HUES6 (cell line): ENCODE data around the gene LEKR1.
"Not testable (repeated sequence)": the region's sequence is repeated elsewhere in the genome, so short reads cannot be mapped to it uniquely, and the experiment has no call there.

Experiments
- H3K27ac ChIP-seq: 2 replicates; pipeline ENCODE4 v1.7.0; 2013; ENCODE audit warnings: low read depth, mild to moderate bottlenecking, low read length, inconsistent platforms
- H3K27me3 ChIP-seq: 2 replicates; pipeline ENCODE4 v1.6.1; 2013; ENCODE audit warnings: low read length; ENCODE audit not compliant: control insufficient read depth, insufficient read depth
- H3K36me3 ChIP-seq: 2 replicates; pipeline ENCODE4 v1.6.1; 2013; ENCODE audit warnings: low read length; ENCODE audit not compliant: control insufficient read depth, insufficient read depth
- H3K4me1 ChIP-seq: 2 replicates; pipeline ENCODE4 v1.6.1; 2013; ENCODE audit warnings: low read length; ENCODE audit not compliant: control insufficient read depth, insufficient read depth
- H3K4me3 ChIP-seq: 2 replicates; pipeline ENCODE4 v1.5.1; 2013; ENCODE audit warnings: low read depth, low read length
- H3K9ac ChIP-seq: one replicate; pipeline ENCODE4 v1.6.1; 2013; ENCODE audit warnings: mild to moderate bottlenecking, low read length
- H3K9me3 ChIP-seq: 2 replicates; pipeline ENCODE4 v1.6.1; 2013; ENCODE audit warnings: low read depth, low read length; ENCODE audit not compliant: control insufficient read depth, insufficient read depth

LEKR1 gene

GRCh38 chr3:156948402-156949210 is 122.5 kb downstream of the LEKR1 start:
- Histone ChIP-seq H3K4me1 (peaks cover 8% of the 10 kb centered on the region; the same call in 1 of the 2 replicates), H3K27me3 (no peaks in the 10 kb centered on the region), H3K27ac (no peak overlapping the region), H3K9ac (no peak overlapping the region), H3K9me3 (no peaks in the 10 kb centered on the region), H3K4me3 (no peak overlapping the region), H3K36me3 (no peaks in the 10 kb centered on the region)

- Histone ChIP-seq H3K27me3 (no peaks in the 10 kb centered on the region), H3K4me1 (peaks cover 8% of the 10 kb centered on the region; the same call in 1 of the 2 replicates), H3K9ac (no peak overlapping the region), H3K36me3 (no peaks in the 10 kb centered on the region), H3K4me3 (no peak overlapping the region), H3K9me3 (no peaks in the 10 kb centered on the region), H3K27ac (no peak overlapping the region)
These were observed 125.9 kb downstream of the LEKR1 start for GRCh38 chr3:156952011-156952410.

- Histone ChIP-seq H3K27me3 (no peaks in the 10 kb centered on the region), H3K9me3 (no peaks in the 10 kb centered on the region), H3K9ac (no peak overlapping the region), H3K27ac (no peak overlapping the region), H3K4me3 (no peak overlapping the region), H3K4me1 (no peaks in the 10 kb centered on the region), H3K36me3 (no peaks in the 10 kb centered on the region)
These were observed 131.6 kb downstream of the LEKR1 start for GRCh38 chr3:156957715-156958114.

GRCh38 chr3:156963096-156963495 is 136.9 kb downstream of the LEKR1 start:
- Histone ChIP-seq H3K9ac (no peak overlapping the region), H3K4me3 (no peak overlapping the region), H3K36me3 (no peaks in the 10 kb centered on the region), H3K27me3 (no peaks in the 10 kb centered on the region), H3K27ac (no peak overlapping the region), H3K9me3 (peaks cover 6% of the 10 kb centered on the region; the same call in 1 of the 2 replicates), H3K4me1 (no peaks in the 10 kb centered on the region)

GRCh38 chr3:156964577-156964976 is 138.4 kb downstream of the LEKR1 start:
- Histone ChIP-seq H3K9me3 (peaks cover 6% of the 10 kb centered on the region; the same call in 1 of the 2 replicates), H3K4me1 (no peaks in the 10 kb centered on the region), H3K36me3 (no peaks in the 10 kb centered on the region), H3K27ac (no peak overlapping the region), H3K9ac (no peak overlapping the region), H3K4me3 (no peak overlapping the region), H3K27me3 (no peaks in the 10 kb centered on the region)

GRCh38 chr3:156966349-156966748 is 140.2 kb downstream of the LEKR1 start:
- H3K27ac ChIP-seq, H3K36me3 ChIP-seq, H3K9ac ChIP-seq, H3K9me3 ChIP-seq, H3K27me3 ChIP-seq, H3K4me1 ChIP-seq, H3K4me3 ChIP-seq: not testable (repeated sequence)

- no peak overlapping the region for H3K27ac ChIP-seq
- no peaks in the 10 kb centered on the region for H3K9me3 ChIP-seq
- H3K36me3 ChIP-seq, result no peaks in the 10 kb centered on the region
- H3K4me3 ChIP-seq, result no peak overlapping the region
- H3K4me1 ChIP-seq, result no peaks in the 10 kb centered on the region
- H3K9ac ChIP-seq, result no peak overlapping the region
- H3K27me3 ChIP-seq, result no peaks in the 10 kb centered on the region
These were observed 147.8 kb downstream of the LEKR1 start for GRCh38 chr3:156973954-156974353.

GRCh38 chr3:156974931-156975330 is 148.8 kb downstream of the LEKR1 start:
- H3K27ac ChIP-seq, result no peak overlapping the region
- H3K9ac ChIP-seq, result no peak overlapping the region
- no peaks in the 10 kb centered on the region for H3K4me1 ChIP-seq
- no peaks in the 10 kb centered on the region for H3K27me3 ChIP-seq
- H3K9me3 ChIP-seq, result no peaks in the 10 kb centered on the region
- H3K36me3 ChIP-seq, result no peaks in the 10 kb centered on the region
- no peak overlapping the region for H3K4me3 ChIP-seq

- H3K27me3 ChIP-seq, result no peaks in the 10 kb centered on the region
- no peak overlapping the region for H3K4me3 ChIP-seq
- no peaks in the 10 kb centered on the region for H3K36me3 ChIP-seq
These were observed 149.6 kb downstream of the LEKR1 start for GRCh38 chr3:156975721-156976120.

GRCh38 chr3:156976933-156977332 is 150.8 kb downstream of the LEKR1 start:
- H3K27me3 ChIP-seq, result no peaks in the 10 kb centered on the region
- no peak overlapping the region for H3K9ac ChIP-seq
- no peaks in the 10 kb centered on the region for H3K4me1 ChIP-seq
- no peaks in the 10 kb centered on the region for H3K36me3 ChIP-seq
- H3K27ac ChIP-seq, result no peak overlapping the region
- H3K4me3 ChIP-seq, result no peak overlapping the region
- no peaks in the 10 kb centered on the region for H3K9me3 ChIP-seq

More at GRCh38 chr3:156975721-156976120, 149.6 kb downstream of the LEKR1 start:
- Histone ChIP-seq H3K9ac (no peak overlapping the region), H3K9me3 (no peaks in the 10 kb centered on the region), H3K27ac (no peak overlapping the region), H3K4me1 (no peaks in the 10 kb centered on the region)

GRCh38 chr3:156978481-156978961 is 152.4 kb downstream of the LEKR1 start:
- Histone ChIP-seq H3K4me1 (no peaks in the 10 kb centered on the region), H3K9ac (no peak overlapping the region), H3K27ac (no peak overlapping the region)

More at GRCh38 chr3:156978481-156978961, 152.4 kb downstream of the LEKR1 start:
- H3K36me3 ChIP-seq, result no peaks in the 10 kb centered on the region
- no peak overlapping the region for H3K4me3 ChIP-seq
- no peaks in the 10 kb centered on the region for H3K27me3 ChIP-seq
- H3K9me3 ChIP-seq, result no peaks in the 10 kb centered on the region
